ENCODE measurements around the gene MBD6.

- TF ChIP-seq CTCF (IDR thresholded peaks at IDR 0.05) (no peak), EP300 (IDR thresholded peaks at IDR 0.05) (no peak)
These were observed 24.8 kb downstream of the MBD6 start for GRCh38 chr12:57547288-57548012.
